ENCODE measurements around the gene THNSL1. TPM values are rescaled to one million over a fixed set of nuclear protein-coding genes. Genes with fewer than 3 reads are reported as not detected.

The THNSL1 gene
- total RNA-seq, 1 experiment from 2014 or later, result 7.6 TPM

DNA sequence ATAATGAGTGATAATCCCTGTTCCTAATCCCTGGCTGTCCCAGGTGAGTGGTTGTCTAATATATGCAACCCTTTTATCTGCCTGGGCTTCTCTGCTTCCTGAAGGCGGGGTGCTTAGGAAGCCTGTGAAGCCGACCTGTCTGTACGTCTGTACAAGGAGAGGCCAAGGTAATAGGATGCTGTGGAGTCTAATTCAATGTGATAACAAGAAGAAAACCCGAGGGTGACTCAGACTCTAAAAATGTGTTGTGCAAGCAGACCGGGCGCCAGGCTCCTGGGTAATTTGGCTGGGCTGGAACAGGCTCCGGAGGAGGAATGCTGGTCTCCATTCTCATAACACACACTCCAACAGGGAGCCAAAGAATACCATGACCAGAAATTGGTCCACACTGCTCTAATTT, 43.6 kb downstream of the THNSL1 start:
- no TSS peak for BruUV-seq (replicated peaks)
- TF ChIP-seq, protein P1, sequence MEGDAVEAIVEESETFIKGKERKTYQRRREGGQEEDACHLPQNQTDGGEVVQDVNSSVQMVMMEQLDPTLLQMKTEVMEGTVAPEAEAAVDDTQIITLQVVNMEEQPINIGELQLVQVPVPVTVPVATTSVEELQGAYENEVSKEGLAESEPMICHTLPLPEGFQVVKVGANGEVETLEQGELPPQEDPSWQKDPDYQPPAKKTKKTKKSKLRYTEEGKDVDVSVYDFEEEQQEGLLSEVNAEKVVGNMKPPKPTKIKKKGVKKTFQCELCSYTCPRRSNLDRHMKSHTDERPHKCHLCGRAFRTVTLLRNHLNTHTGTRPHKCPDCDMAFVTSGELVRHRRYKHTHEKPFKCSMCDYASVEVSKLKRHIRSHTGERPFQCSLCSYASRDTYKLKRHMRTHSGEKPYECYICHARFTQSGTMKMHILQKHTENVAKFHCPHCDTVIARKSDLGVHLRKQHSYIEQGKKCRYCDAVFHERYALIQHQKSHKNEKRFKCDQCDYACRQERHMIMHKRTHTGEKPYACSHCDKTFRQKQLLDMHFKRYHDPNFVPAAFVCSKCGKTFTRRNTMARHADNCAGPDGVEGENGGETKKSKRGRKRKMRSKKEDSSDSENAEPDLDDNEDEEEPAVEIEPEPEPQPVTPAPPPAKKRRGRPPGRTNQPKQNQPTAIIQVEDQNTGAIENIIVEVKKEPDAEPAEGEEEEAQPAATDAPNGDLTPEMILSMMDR (IDR thresholded peaks at IDR 0.05; ENCODE audit: unreplicated experiment), result no peak
- H3K4me1 Mint-ChIP-seq (ENCODE audit: insufficient read depth, unreplicated experiment), result peaks cover 35% of the 10 kb centered on the region
- ChIA-PET POLR2A (interaction anchor here (0.6 to 2.5 kb wide), 4 partner anchors 8 to 180 kb away, joined by 3 to 15 read pairs (median 4); partner anchors contain the start of genes ENKUR and THNSL1), CTCF (interaction anchor here (0.7 to 1.8 kb wide), 5 partner anchors 20 to 444 kb away, joined by 3 to 8 read pairs (median 5); no protein-coding TSS in a partner anchor)
- no peaks in the 10 kb centered on the region for H3K9me3 Mint-ChIP-seq (ENCODE audit: unreplicated experiment)
- DNase-seq (ENCODE audit: unreplicated experiment), result peak; percentile 94
- intact Hi-C loops (cut with micrococcal nuclease), result loop anchor here (5.0 kb wide), 1 partner anchor 338 kb away; the partner anchor contains the start of gene ARHGAP21
- H3K4me3 Mint-ChIP-seq (ENCODE audit: unreplicated experiment), result peak overlapping the region; percentile 53
- peak overlapping the region; percentile 78 for H3K27ac Mint-ChIP-seq (ENCODE audit: low read depth, unreplicated experiment)
- no peaks in the 10 kb centered on the region for H3K36me3 Mint-ChIP-seq (ENCODE audit: insufficient read depth, unreplicated experiment)
- no peaks in the 10 kb centered on the region for H3K27me3 Mint-ChIP-seq (ENCODE audit: insufficient read depth, unreplicated experiment)

DNA sequence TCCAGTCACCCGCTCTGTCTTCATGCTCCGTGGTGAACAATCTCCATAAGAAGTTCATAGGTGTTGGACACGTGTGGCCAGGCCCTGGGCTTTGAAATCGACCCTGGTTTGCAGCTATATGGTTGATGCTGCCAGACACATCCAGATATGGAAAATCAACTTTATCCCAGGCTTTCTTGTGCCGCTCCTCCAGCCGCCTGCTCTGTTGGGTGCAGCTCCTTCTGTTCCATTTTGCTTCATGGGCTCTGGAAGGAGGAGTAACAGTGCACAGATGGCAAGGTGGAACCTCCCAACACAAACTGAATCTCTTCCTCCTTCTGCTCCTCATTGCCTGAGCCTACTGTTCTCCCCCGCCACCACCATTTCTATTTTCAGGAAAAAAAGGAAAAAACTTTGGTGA, 44.7 kb downstream of the THNSL1 start:
- BruUV-seq (replicated peaks), result no TSS peak
- no peak for DNase-seq (ENCODE audit: unreplicated experiment)
- Mint-ChIP-seq H3K27me3 (ENCODE audit: insufficient read depth, unreplicated experiment) (no peaks in the 10 kb centered on the region), H3K4me1 (ENCODE audit: insufficient read depth, unreplicated experiment) (peaks cover 43% of the 10 kb centered on the region), H3K9me3 (ENCODE audit: unreplicated experiment) (no peaks in the 10 kb centered on the region), H3K27ac (ENCODE audit: low read depth, unreplicated experiment) (peak overlapping the region; percentile 100), H3K4me3 (ENCODE audit: unreplicated experiment) (peak overlapping the region; percentile 77), H3K36me3 (ENCODE audit: insufficient read depth, unreplicated experiment) (no peaks in the 10 kb centered on the region)
- TF ChIP-seq, protein P1 (IDR thresholded peaks at IDR 0.05; ENCODE audit: unreplicated experiment), result no peak
- POLR2A ChIA-PET, result interaction anchor here (0.6 to 2.5 kb wide), 9 partner anchors 8 to 711 kb away, joined by 3 to 15 read pairs (median 3); partner anchors contain the start of genes ENKUR and THNSL1
- intact Hi-C loops (cut with micrococcal nuclease), result loop anchor here (5.0 kb wide), 1 partner anchor 339 kb away; the partner anchor contains the start of gene ARHGAP21
- CTCF ChIA-PET, result interaction anchor here (0.5 to 1.2 kb wide), 6 partner anchors 13 to 1623 kb away, joined by 3 to 4 read pairs (median 3); no protein-coding TSS in a partner anchor

DNA sequence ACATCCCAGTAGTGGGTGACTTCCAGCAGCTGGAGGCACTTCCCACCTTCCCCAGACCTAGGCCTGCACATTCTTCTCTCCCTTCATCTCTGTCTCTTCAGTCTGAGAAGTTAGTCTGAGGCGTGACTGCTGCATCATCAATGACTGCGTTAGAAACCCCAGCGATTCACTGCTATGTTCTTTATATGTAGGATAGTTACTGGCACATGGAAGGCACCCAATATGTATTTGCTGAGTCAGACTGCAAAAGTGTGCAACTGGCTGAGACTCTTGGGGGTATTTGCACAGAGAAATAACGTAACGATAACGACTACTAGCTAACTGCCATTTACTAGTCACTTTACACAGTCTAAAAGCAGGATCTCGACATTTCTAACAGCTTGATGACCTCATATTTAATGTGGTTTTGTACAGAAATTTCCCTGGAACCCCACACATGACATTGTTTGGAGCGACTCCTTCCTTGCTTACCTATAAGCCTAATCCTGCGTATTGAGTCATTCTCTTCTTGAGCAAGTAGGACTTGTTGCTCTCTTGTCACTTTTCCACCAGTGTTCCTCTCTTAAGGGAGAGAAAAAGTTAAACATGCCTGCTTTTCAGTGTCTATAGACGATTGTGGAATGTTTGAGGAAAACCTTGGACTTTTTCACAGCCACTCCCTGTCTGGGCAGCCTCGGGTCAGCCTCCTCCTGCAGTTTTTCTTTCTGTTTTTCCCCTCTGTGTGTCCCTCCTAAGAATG, 45.5 kb downstream of the THNSL1 start:
- intact Hi-C loops (cut with micrococcal nuclease), result loop anchor here (1.0 to 5.0 kb wide), 2 partner anchors 45 to 340 kb away; partner anchors contain the start of gene ARHGAP21
- H3K27ac Mint-ChIP-seq (ENCODE audit: low read depth, unreplicated experiment), result peak overlapping the region; percentile 100
- peaks cover 43% of the 10 kb centered on the region for H3K4me1 Mint-ChIP-seq (ENCODE audit: insufficient read depth, unreplicated experiment)
- H3K4me3 Mint-ChIP-seq (ENCODE audit: unreplicated experiment), result peak overlapping the region; percentile 77
- BruUV-seq (replicated peaks), result no TSS peak
- H3K9me3 Mint-ChIP-seq (ENCODE audit: unreplicated experiment), result no peaks in the 10 kb centered on the region
- ChIA-PET CTCF (interaction anchor here (0.6 to 11.9 kb wide), 3 partner anchors 19 to 1546 kb away, joined by 3 to 111 read pairs (median 3); no protein-coding TSS in a partner anchor), POLR2A (interaction anchor here (0.6 to 2.5 kb wide), 13 partner anchors 8 to 711 kb away, joined by 3 to 15 read pairs (median 3); partner anchors contain the start of genes ENKUR and THNSL1)
- H3K27me3 Mint-ChIP-seq (ENCODE audit: insufficient read depth, unreplicated experiment), result no peaks in the 10 kb centered on the region
- TF ChIP-seq, protein P1 (IDR thresholded peaks at IDR 0.05; ENCODE audit: unreplicated experiment), result no peak
- no peaks in the 10 kb centered on the region for H3K36me3 Mint-ChIP-seq (ENCODE audit: insufficient read depth, unreplicated experiment)
- DNase-seq (ENCODE audit: unreplicated experiment), result peak; percentile 66

DNA sequence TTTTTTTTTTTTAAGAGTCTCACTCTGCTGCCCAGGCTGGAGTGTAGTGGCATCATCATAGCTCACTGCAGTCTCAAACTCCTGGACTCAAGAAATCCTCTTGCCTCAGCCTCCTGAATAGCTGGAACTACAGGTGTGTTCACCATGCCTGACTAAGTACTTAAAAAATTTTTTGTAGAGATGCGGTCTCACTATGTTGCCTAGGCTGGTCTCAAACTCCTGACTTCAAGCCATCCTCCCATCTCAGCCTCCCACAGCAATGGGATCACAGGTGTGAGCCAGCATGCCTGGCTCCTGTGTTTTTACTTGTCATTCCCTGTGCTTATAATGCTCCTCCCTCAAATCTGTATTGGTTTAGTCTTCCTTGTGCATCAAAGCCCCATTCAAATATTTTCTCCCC, 46.7 kb downstream of the THNSL1 start:
- H3K4me3 Mint-ChIP-seq (ENCODE audit: unreplicated experiment), result no peak overlapping the region
- ChIA-PET POLR2A (interaction anchor here (0.7 to 0.9 kb wide), 2 partner anchors 18 to 237 kb away, joined by 3 to 4 read pairs; no protein-coding TSS in a partner anchor), CTCF (interaction anchor here (0.6 to 11.9 kb wide), 5 partner anchors 18 to 445 kb away, joined by 3 to 111 read pairs (median 3); no protein-coding TSS in a partner anchor)
- H3K9me3 Mint-ChIP-seq (ENCODE audit: unreplicated experiment), result no peaks in the 10 kb centered on the region
- H3K27ac Mint-ChIP-seq (ENCODE audit: low read depth, unreplicated experiment), result peak overlapping the region; percentile 100
- H3K36me3 Mint-ChIP-seq (ENCODE audit: insufficient read depth, unreplicated experiment), result peaks cover 4% of the 10 kb centered on the region
- intact Hi-C loops (cut with micrococcal nuclease), result loop anchor here (5.0 kb wide), 1 partner anchor 341 kb away; the partner anchor contains the start of gene ARHGAP21
- BruUV-seq (replicated peaks), result no TSS peak
- TF ChIP-seq, protein P1 (IDR thresholded peaks at IDR 0.05; ENCODE audit: unreplicated experiment), result no peak
- no peak for DNase-seq (ENCODE audit: unreplicated experiment)
- no peaks in the 10 kb centered on the region for H3K27me3 Mint-ChIP-seq (ENCODE audit: insufficient read depth, unreplicated experiment)
- peaks cover 50% of the 10 kb centered on the region for H3K4me1 Mint-ChIP-seq (ENCODE audit: insufficient read depth, unreplicated experiment)

All from MCF 10A (cell line).